GM23338 (cell line): Measurements from ENCODE around the gene PCSK4.
"Not testable (repeated sequence)": the region's sequence is repeated elsewhere in the genome, so short reads cannot be mapped to it uniquely, and the experiment has no call there.

Experiments used
- CREB1 ChIP-seq: fragments of 250-450 bp; sonication (Bioruptor Pico); IDR thresholded peaks from 2 replicates; pipeline ENCODE4 v1.5.0; 2020; ENCODE audit warnings: low read depth, mild to moderate bottlenecking, moderate library complexity
- CTCF ChIP-seq, 2 experiments: fragments of 200-600 bp in 1 of 2; sonication (generic) in 1 of 2; conservative IDR thresholded peaks; 2 replicates each; pipeline versions ENCODE4 v1.5.1 to v1.6.1; 2016 to 2017; ENCODE audit warnings: antibody characterized with exemption in 2 of 2, low read depth in 2 of 2, mild to moderate bottlenecking in 2 of 2, moderate library complexity in 1 of 2
- EZH2 ChIP-seq: fragments of 200-600 bp; sonication (generic); IDR thresholded peaks from one replicate; pipeline ENCODE4 v1.8.0; 2017; ENCODE audit warnings: antibody characterized with exemption, mild to moderate bottlenecking, low read depth; ENCODE audit not compliant: unreplicated experiment
- EZH2phosphoT487 ChIP-seq: fragments of 200-600 bp; sonication (generic); IDR thresholded peaks from one replicate; pipeline ENCODE4 v1.8.1; 2018; ENCODE audit warnings: antibody characterized with exemption; ENCODE audit not compliant: unreplicated experiment
- JUNB ChIP-seq: IDR thresholded peaks from one replicate; pipeline ENCODE4 v1.6.1; 2016; ENCODE audit warnings: antibody characterized with exemption; ENCODE audit not compliant: unreplicated experiment
- NANOG ChIP-seq: IDR thresholded peaks from 2 replicates; pipeline ENCODE4 v1.6.1; 2016; ENCODE audit warnings: antibody characterized with exemption, borderline replicate concordance
- POLR2AphosphoS5 ChIP-seq: IDR thresholded peaks from 2 replicates; pipeline ENCODE4 v1.6.1; 2016; ENCODE audit warnings: antibody characterized with exemption, low read depth
- REST ChIP-seq: IDR thresholded peaks from one replicate; pipeline ENCODE4 v1.6.1; 2018; ENCODE audit warnings: antibody characterized with exemption; ENCODE audit not compliant: unreplicated experiment
- STAT1 ChIP-seq: IDR thresholded peaks from one replicate; pipeline ENCODE4 v1.6.1; 2016; ENCODE audit warnings: antibody characterized with exemption; ENCODE audit not compliant: unreplicated experiment
- ZNF331 ChIP-seq: fragments of 250-450 bp; sonication (Bioruptor Pico); IDR thresholded peaks from 2 replicates; pipeline ENCODE4 v1.5.0; 2020; ENCODE audit warnings: low read depth, mild to moderate bottlenecking, moderate library complexity
- TF ChIP-seq, protein P1 (sequence below): fragments of 250-450 bp; sonication (Bioruptor Pico); IDR thresholded peaks from 2 replicates; pipeline ENCODE4 v1.5.0; 2020; ENCODE audit warnings: mild to moderate bottlenecking, moderate library complexity
- TF ChIP-seq, protein P2 (sequence below): IDR thresholded peaks from 2 replicates; pipeline ENCODE4 v1.6.1; 2016; ENCODE audit warnings: antibody characterized with exemption

DNA sequence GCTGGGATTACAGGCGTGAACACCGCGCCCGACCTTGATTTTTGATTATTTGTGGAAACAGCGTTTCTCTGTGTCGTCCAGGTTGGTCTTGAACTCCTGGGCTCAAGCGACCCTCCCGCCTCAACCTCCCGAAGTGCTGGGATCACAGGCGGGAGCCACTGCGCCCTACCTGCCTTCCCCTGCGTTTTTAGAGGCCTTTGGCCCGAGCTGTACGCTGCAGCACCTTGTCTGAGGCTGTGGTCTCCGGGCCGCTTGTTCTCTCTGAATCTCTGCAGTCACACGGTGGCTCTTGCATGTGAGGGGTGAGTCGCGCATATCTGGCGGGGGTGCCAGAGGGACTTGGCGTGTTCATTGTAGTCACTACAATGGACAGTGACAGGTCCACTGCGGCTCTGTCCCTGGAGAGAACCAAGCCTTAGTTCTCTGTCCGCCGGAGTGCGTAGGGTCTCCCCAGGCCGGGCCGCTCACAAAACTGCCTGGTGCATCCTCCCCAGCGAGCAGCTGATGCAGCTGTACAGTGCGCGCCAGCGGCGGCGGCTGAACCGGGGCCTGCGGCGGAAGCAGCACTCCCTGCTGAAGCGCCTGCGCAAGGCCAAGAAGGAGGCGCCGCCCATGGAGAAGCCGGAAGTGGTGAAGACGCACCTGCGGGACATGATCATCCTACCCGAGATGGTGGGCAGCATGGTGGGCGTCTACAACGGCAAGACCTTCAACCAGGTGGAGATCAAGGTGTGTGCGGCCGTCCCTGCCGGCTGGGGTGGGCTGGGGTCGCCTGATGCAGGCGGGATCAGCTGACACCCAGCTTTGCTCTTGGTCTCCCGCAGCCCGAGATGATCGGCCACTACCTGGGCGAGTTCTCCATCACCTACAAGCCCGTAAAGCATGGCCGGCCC lies 50.4 kb downstream of the PCSK4 start:
- not testable (repeated sequence) for TF ChIP-seq CTCF (conservative IDR thresholded peaks at IDR 0.05; ENCODE audit: low read depth in 2 of 2); EZH2; EZH2phosphoT487; REST; STAT1; NANOG; ZNF331 (CRISPR knock-in tag); JUNB; CREB1 (CRISPR knock-in tag)
- peak; percentile 15; the same call in 1 of the 2 replicates for TF ChIP-seq POLR2AphosphoS5
- TF ChIP-seq, protein P1, sequence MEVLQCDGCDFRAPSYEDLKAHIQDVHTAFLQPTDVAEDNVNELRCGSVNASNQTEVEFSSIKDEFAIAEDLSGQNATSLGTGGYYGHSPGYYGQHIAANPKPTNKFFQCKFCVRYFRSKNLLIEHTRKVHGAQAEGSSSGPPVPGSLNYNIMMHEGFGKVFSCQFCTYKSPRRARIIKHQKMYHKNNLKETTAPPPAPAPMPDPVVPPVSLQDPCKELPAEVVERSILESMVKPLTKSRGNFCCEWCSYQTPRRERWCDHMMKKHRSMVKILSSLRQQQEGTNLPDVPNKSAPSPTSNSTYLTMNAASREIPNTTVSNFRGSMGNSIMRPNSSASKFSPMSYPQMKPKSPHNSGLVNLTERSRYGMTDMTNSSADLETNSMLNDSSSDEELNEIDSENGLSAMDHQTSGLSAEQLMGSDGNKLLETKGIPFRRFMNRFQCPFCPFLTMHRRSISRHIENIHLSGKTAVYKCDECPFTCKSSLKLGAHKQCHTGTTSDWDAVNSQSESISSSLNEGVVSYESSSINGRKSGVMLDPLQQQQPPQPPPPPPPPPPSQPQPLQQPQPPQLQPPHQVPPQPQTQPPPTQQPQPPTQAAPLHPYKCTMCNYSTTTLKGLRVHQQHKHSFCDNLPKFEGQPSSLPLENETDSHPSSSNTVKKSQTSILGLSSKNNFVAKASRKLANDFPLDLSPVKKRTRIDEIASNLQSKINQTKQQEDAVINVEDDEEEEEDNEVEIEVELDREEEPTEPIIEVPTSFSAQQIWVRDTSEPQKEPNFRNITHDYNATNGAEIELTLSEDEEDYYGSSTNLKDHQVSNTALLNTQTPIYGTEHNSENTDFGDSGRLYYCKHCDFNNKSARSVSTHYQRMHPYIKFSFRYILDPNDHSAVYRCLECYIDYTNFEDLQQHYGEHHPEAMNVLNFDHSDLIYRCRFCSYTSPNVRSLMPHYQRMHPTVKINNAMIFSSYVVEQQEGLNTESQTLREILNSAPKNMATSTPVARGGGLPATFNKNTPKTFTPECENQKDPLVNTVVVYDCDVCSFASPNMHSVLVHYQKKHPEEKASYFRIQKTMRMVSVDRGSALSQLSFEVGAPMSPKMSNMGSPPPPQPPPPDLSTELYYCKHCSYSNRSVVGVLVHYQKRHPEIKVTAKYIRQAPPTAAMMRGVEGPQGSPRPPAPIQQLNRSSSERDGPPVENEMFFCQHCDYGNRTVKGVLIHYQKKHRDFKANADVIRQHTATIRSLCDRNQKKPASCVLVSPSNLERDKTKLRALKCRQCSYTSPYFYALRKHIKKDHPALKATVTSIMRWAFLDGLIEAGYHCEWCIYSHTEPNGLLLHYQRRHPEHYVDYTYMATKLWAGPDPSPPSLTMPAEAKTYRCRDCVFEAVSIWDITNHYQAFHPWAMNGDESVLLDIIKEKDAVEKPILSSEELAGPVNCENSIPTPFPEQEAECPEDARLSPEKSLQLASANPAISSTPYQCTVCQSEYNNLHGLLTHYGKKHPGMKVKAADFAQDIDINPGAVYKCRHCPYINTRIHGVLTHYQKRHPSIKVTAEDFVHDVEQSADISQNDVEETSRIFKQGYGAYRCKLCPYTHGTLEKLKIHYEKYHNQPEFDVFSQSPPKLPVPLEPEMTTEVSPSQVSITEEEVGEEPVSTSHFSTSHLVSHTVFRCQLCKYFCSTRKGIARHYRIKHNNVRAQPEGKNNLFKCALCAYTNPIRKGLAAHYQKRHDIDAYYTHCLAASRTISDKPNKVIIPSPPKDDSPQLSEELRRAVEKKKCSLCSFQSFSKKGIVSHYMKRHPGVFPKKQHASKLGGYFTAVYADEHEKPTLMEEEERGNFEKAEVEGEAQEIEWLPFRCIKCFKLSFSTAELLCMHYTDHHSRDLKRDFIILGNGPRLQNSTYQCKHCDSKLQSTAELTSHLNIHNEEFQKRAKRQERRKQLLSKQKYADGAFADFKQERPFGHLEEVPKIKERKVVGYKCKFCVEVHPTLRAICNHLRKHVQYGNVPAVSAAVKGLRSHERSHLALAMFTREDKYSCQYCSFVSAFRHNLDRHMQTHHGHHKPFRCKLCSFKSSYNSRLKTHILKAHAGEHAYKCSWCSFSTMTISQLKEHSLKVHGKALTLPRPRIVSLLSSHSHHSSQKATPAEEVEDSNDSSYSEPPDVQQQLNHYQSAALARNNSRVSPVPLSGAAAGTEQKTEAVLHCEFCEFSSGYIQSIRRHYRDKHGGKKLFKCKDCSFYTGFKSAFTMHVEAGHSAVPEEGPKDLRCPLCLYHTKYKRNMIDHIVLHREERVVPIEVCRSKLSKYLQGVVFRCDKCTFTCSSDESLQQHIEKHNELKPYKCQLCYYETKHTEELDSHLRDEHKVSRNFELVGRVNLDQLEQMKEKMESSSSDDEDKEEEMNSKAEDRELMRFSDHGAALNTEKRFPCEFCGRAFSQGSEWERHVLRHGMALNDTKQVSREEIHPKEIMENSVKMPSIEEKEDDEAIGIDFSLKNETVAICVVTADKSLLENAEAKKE (CRISPR knock-in tag): not testable (repeated sequence)
- TF ChIP-seq, protein P2, sequence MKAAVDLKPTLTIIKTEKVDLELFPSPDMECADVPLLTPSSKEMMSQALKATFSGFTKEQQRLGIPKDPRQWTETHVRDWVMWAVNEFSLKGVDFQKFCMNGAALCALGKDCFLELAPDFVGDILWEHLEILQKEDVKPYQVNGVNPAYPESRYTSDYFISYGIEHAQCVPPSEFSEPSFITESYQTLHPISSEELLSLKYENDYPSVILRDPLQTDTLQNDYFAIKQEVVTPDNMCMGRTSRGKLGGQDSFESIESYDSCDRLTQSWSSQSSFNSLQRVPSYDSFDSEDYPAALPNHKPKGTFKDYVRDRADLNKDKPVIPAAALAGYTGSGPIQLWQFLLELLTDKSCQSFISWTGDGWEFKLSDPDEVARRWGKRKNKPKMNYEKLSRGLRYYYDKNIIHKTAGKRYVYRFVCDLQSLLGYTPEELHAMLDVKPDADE: not testable (repeated sequence)
